Sigmoid colon (tissue), 7 donors: ENCODE results near the gene TMEM247. TPM values are rescaled to one million over a fixed set of nuclear protein-coding genes. Genes with fewer than 3 reads are reported as not detected.

Experiments used
- DNase-seq: peaks from one replicate; pipeline ENCODE4 v3.0.0-alpha.2; 2019
- H3K27ac ChIP-seq, 4 donors: fragments of 200-600 bp; sonication (generic); one replicate each; pipeline ENCODE4 v1.5.1; 2016 to 2019; ENCODE audit warnings: mild to moderate bottlenecking in 1 of 4
- H3K27me3 ChIP-seq, 3 donors: fragments of 200-600 bp; sonication (generic); one replicate each; pipeline ENCODE4 v1.5.1; 2019; ENCODE audit warnings: mild to moderate bottlenecking in 1 of 3
- H3K36me3 ChIP-seq, 4 donors: fragments of 200-600 bp; sonication (generic); one replicate each; pipeline ENCODE4 v1.5.1; 2016 to 2019
- H3K4me1 ChIP-seq, 4 donors: fragments of 200-600 bp; sonication (generic); one replicate each; pipeline ENCODE4 v1.5.1; 2017 to 2019
- H3K4me3 ChIP-seq, 4 donors: fragments of 200-600 bp; sonication (generic); one replicate each; pipeline ENCODE4 v1.5.1; 2017 to 2019; ENCODE audit warnings: mild to moderate bottlenecking in 2 of 4, moderate library complexity in 1 of 4
- H3K9me3 ChIP-seq, 4 donors: fragments of 200-600 bp in 3 of 4; sonication (generic) in 3 of 4; one replicate each; pipeline versions ENCODE4 v1.5.1 to v1.6.1; 2013 to 2019
- EP300 ChIP-seq, 4 donors: sonication (generic); formaldehyde crosslinking; IDR thresholded peaks; one replicate each; pipeline ENCODE4 v1.6.1; 2017; ENCODE audit warnings: antibody characterized with exemption in 4 of 4
- POLR2A ChIP-seq, 2 donors: fragments of 450-650 bp; IDR thresholded peaks; one replicate each; pipeline ENCODE4 v1.6.1; 2016; ENCODE audit warnings: antibody characterized with exemption in 2 of 2, mild to moderate bottlenecking in 2 of 2, moderate library complexity in 2 of 2
- POLR2AphosphoS5 ChIP-seq, 4 donors: sonication (generic); formaldehyde crosslinking; IDR thresholded peaks; one replicate each; pipeline ENCODE4 v1.6.1; 2017; ENCODE audit warnings: antibody characterized with exemption in 4 of 4
- whole genome bisulfite sequencing, 2 donors: extraction: QIAGEN DNeasy Blood & Tissue Kit; methylation state at CpG; one replicate each; pipeline ENCODE4 v1.1.7; 2013; 5-methylcytosine and 5-hydroxymethylcytosine counted together
- intact Hi-C: fragments of 100-400 bp; cut with DNase I; formaldehyde crosslinking; loops from one replicate; pipeline ENCODE4 v1.15.1; 2023
- polyA plus RNA-seq, 3 donors: library from polyadenylated mRNA; stranded (reverse); fragments of 200-250 nt; gene quantifications; one replicate each; pipeline ENCODE4 v1.2.3, GENCODE V29; 2013
- total RNA-seq, 4 donors: library from RNA; depleted of rRNA; stranded (reverse); fragments of >200 nt; gene quantifications; one replicate each; pipeline ENCODE4 v1.1.0, GENCODE V29; 2016
- TF ChIP-seq, protein P1 (sequence below), 4 experiments: fragments of 450-650 bp in 3 of 4; fragments of 200-600 bp in 1 of 4; IDR thresholded peaks; one replicate each; pipeline ENCODE4 v1.5.1; 2016 to 2019; ENCODE audit warnings: antibody characterized with exemption in 4 of 4, mild to moderate bottlenecking in 3 of 4, moderate library complexity in 2 of 4
- donor health status: healthy with polysubstance abuse.
- donor health status: Bipolar disorder and iron deficiency.
- donor health status: healthy.

TMEM247 gene
- total and polyA plus RNA-seq, 7 donors = not detected

GRCh38 chr2:46435353-46435752 lies 44.0 kb upstream of the TMEM247 start:
- DNase-seq = no peak
- intact Hi-C loops = no loop called here

DNA sequence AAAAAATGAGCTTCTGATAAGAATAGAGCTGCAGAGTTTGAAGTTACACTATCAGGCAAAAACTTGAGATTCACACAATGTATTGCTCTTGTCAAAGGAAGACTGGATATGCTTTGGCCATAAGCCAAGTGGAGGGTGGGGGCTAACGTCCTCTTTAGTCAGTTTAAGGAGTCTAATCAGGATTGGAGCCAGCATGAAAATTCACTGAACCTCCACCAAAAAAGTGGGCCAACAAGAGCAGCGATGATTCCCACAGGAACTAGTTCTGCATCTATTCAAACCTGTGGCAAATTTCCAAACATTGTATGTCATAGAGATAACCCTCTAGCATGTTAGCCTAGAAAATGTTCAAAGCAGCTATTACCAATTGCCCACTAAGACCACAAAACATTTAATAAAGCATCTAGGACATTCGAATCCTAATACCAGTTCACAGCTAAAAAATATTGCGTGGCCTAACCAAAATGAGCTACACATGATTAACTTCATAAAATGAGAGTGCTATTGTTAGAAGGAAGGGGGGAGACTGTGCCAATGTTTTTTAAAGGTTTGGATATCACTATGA lies 43.5 kb upstream of the TMEM247 start:
- no peaks in the 10 kb centered on the region for H3K9me3 ChIP-seq
- 79 to 83% methylated on average over 4 of the region's 4 CpGs for WGBS, 2 donors
- no peak for TF ChIP-seq EP300 (IDR thresholded peaks at IDR 0.05)
- H3K36me3 ChIP-seq = no peaks in the 10 kb centered on the region
- H3K27ac ChIP-seq = no peak overlapping the region
- no peak for DNase-seq
- no peaks in the 10 kb centered on the region for H3K27me3 ChIP-seq
- intact Hi-C loops = no loop called here
- H3K4me3 ChIP-seq = no peak overlapping the region
- no peaks in the 10 kb centered on the region for H3K4me1 ChIP-seq

More at GRCh38 chr2:46435353-46435752, 44.0 kb upstream of the TMEM247 start:
- H3K4me1 ChIP-seq = no peaks in the 10 kb centered on the region
- TF ChIP-seq EP300 (IDR thresholded peaks at IDR 0.05) (no peak), POLR2AphosphoS5 (IDR thresholded peaks at IDR 0.05) (no peak), POLR2A (IDR thresholded peaks at IDR 0.05) (no peak)
- TF ChIP-seq, protein P1, sequence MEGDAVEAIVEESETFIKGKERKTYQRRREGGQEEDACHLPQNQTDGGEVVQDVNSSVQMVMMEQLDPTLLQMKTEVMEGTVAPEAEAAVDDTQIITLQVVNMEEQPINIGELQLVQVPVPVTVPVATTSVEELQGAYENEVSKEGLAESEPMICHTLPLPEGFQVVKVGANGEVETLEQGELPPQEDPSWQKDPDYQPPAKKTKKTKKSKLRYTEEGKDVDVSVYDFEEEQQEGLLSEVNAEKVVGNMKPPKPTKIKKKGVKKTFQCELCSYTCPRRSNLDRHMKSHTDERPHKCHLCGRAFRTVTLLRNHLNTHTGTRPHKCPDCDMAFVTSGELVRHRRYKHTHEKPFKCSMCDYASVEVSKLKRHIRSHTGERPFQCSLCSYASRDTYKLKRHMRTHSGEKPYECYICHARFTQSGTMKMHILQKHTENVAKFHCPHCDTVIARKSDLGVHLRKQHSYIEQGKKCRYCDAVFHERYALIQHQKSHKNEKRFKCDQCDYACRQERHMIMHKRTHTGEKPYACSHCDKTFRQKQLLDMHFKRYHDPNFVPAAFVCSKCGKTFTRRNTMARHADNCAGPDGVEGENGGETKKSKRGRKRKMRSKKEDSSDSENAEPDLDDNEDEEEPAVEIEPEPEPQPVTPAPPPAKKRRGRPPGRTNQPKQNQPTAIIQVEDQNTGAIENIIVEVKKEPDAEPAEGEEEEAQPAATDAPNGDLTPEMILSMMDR (IDR thresholded peaks at IDR 0.05) = no peak
- no peaks in the 10 kb centered on the region for H3K27me3 ChIP-seq
- no peaks in the 10 kb centered on the region for H3K36me3 ChIP-seq
- no peak overlapping the region for H3K27ac ChIP-seq
- no peaks in the 10 kb centered on the region for H3K9me3 ChIP-seq
- H3K4me3 ChIP-seq = no peak overlapping the region

GRCh38 chr2:46436800-46437199 lies 42.6 kb upstream of the TMEM247 start:
- Histone ChIP-seq H3K27me3 (no peaks in the 10 kb centered on the region), H3K27ac (no peak overlapping the region), H3K9me3 (no peaks in the 10 kb centered on the region), H3K4me1 (no peaks in the 10 kb centered on the region), H3K4me3 (no peak overlapping the region), H3K36me3 (no peaks in the 10 kb centered on the region)
- TF ChIP-seq POLR2A (IDR thresholded peaks at IDR 0.05) (no peak), EP300 (IDR thresholded peaks at IDR 0.05) (no peak), POLR2AphosphoS5 (IDR thresholded peaks at IDR 0.05) (no peak)
- TF ChIP-seq, protein P1 (IDR thresholded peaks at IDR 0.05) = no peak
- intact Hi-C loops = no loop called here
- DNase-seq = no peak

GRCh38 chr2:46438102-46438501 lies 41.3 kb upstream of the TMEM247 start:
- Histone ChIP-seq H3K9me3 (no peaks in the 10 kb centered on the region), H3K4me3 (no peak overlapping the region), H3K27ac (no peak overlapping the region), H3K27me3 (no peaks in the 10 kb centered on the region), H3K36me3 (no peaks in the 10 kb centered on the region), H3K4me1 (no peaks in the 10 kb centered on the region)
- DNase-seq = no peak
- no peak for TF ChIP-seq POLR2A (IDR thresholded peaks at IDR 0.05)
- TF ChIP-seq POLR2AphosphoS5 (IDR thresholded peaks at IDR 0.05) = no peak
- intact Hi-C loops = no loop called here
- WGBS, 2 donors = 73 to 82% methylated on average over 1 of the region's 1 CpG

- no peaks in the 10 kb centered on the region for H3K9me3 ChIP-seq
- intact Hi-C loops = no loop called here
- TF ChIP-seq, protein P1 (IDR thresholded peaks at IDR 0.05) = no peak
- TF ChIP-seq POLR2A (IDR thresholded peaks at IDR 0.05) (no peak), EP300 (IDR thresholded peaks at IDR 0.05) (no peak), POLR2AphosphoS5 (IDR thresholded peaks at IDR 0.05) (no peak)
- H3K27me3 ChIP-seq = no peaks in the 10 kb centered on the region
- H3K27ac ChIP-seq = no peak overlapping the region
- WGBS, 2 donors = 81 to 84% methylated on average over 2 of the region's 2 CpGs
- no peaks in the 10 kb centered on the region for H3K36me3 ChIP-seq
- H3K4me3 ChIP-seq = no peak overlapping the region
- DNase-seq = no peak
- no peaks in the 10 kb centered on the region for H3K4me1 ChIP-seq
These were observed 40.6 kb upstream of the TMEM247 start for GRCh38 chr2:46438794-46439193.

DNA sequence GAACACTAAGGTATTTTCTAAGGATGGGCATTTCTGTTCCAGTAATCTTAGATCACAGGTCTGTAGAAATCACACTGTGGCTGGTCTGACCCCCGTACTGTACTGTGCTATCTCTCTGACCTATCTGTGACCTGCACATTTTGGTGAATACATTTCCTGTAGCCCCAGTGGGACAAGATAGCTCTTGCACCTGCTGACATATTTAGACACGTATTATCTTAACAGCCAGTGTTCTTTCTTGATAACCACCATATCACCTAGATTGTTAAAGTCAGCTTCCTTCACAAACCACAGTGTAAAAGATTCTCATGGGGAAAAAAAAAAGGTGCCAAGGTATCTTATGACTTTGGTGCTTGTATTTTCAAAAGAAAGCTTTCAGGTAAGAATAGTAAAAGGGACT lies 39.8 kb upstream of the TMEM247 start:
- intact Hi-C loops = no loop called here
- Histone ChIP-seq H3K9me3 (no peaks in the 10 kb centered on the region), H3K4me1 (no peaks in the 10 kb centered on the region), H3K27ac (no peak overlapping the region), H3K36me3 (no peaks in the 10 kb centered on the region), H3K4me3 (no peak overlapping the region), H3K27me3 (no peaks in the 10 kb centered on the region)
- DNase-seq = no peak
- TF ChIP-seq EP300 (IDR thresholded peaks at IDR 0.05) (no peak), POLR2A (IDR thresholded peaks at IDR 0.05) (no peak), POLR2AphosphoS5 (IDR thresholded peaks at IDR 0.05) (no peak)
- TF ChIP-seq, protein P1 (IDR thresholded peaks at IDR 0.05) = no peak
- 31 to 35% methylated on average over 2 of the region's 2 CpGs for WGBS, 2 donors
